ENCODE measurements around the gene MBOAT2.

The MBOAT2 gene

GRCh38 chr2:9024575-9024974, 21.1 kb upstream of the MBOAT2 start:
- no peaks in the 10 kb centered on the region; the same call in 1 of the 2 replicates for H3K27me3 ChIP-seq (ENCODE audit: low read depth, low read length)
- no peak overlapping the region for H3K4me3 ChIP-seq (ENCODE audit: low read length)
- no peaks in the 10 kb centered on the region for H3K79me2 ChIP-seq (ENCODE audit: low read length)
- H3K9ac ChIP-seq (ENCODE audit: low read length), result no peak overlapping the region
- TF ChIP-seq EZH2phosphoT487 (IDR thresholded peaks at IDR 0.05; ENCODE audit: low read depth), result no peak
- TF ChIP-seq, protein P1, sequence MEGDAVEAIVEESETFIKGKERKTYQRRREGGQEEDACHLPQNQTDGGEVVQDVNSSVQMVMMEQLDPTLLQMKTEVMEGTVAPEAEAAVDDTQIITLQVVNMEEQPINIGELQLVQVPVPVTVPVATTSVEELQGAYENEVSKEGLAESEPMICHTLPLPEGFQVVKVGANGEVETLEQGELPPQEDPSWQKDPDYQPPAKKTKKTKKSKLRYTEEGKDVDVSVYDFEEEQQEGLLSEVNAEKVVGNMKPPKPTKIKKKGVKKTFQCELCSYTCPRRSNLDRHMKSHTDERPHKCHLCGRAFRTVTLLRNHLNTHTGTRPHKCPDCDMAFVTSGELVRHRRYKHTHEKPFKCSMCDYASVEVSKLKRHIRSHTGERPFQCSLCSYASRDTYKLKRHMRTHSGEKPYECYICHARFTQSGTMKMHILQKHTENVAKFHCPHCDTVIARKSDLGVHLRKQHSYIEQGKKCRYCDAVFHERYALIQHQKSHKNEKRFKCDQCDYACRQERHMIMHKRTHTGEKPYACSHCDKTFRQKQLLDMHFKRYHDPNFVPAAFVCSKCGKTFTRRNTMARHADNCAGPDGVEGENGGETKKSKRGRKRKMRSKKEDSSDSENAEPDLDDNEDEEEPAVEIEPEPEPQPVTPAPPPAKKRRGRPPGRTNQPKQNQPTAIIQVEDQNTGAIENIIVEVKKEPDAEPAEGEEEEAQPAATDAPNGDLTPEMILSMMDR (IDR thresholded peaks at IDR 0.05; ENCODE audit: low read depth, low read length), result no peak
- no peaks in the 10 kb centered on the region for H4K20me1 ChIP-seq (ENCODE audit: insufficient read depth, low read length)
- H2AFZ ChIP-seq (ENCODE audit: low read depth, low read length), result no peak overlapping the region
- no peaks in the 10 kb centered on the region for H3K36me3 ChIP-seq (replicated peaks; ENCODE audit: low read depth, low read length)
- no peak overlapping the region for H3K4me2 ChIP-seq (ENCODE audit: low read length)
- H3K9me3 ChIP-seq (ENCODE audit: insufficient read depth, low read length), result no peaks in the 10 kb centered on the region
- no peak overlapping the region for H3K27ac ChIP-seq (ENCODE audit: low read length)
- H3K4me1 ChIP-seq (ENCODE audit: low read length), result no peaks in the 10 kb centered on the region

GRCh38 chr2:9021563-9022211, 18.2 kb upstream of the MBOAT2 start:
- no peaks in the 10 kb centered on the region for H3K79me2 ChIP-seq (ENCODE audit: low read length)
- H3K36me3 ChIP-seq (replicated peaks; ENCODE audit: low read depth, low read length), result no peaks in the 10 kb centered on the region
- H2AFZ ChIP-seq (ENCODE audit: low read depth, low read length), result no peak overlapping the region
- no peak overlapping the region for H3K9ac ChIP-seq (ENCODE audit: low read length)
- no peaks in the 10 kb centered on the region; the same call in 1 of the 2 replicates for H3K27me3 ChIP-seq (ENCODE audit: low read depth, low read length)
- no peak for TF ChIP-seq EZH2phosphoT487 (IDR thresholded peaks at IDR 0.05; ENCODE audit: low read depth)
- TF ChIP-seq, protein P1 (IDR thresholded peaks at IDR 0.05; ENCODE audit: low read depth, low read length), result no peak
- H3K4me2 ChIP-seq (ENCODE audit: low read length), result no peak overlapping the region
- H4K20me1 ChIP-seq (ENCODE audit: insufficient read depth, low read length), result no peaks in the 10 kb centered on the region
- no peak overlapping the region for H3K27ac ChIP-seq (ENCODE audit: low read length)
- H3K4me1 ChIP-seq (ENCODE audit: low read length), result no peaks in the 10 kb centered on the region
- H3K4me3 ChIP-seq (ENCODE audit: low read length), result no peak overlapping the region
- H3K9me3 ChIP-seq (ENCODE audit: insufficient read depth, low read length), result no peaks in the 10 kb centered on the region

GRCh38 chr2:9020267-9020666, 16.8 kb upstream of the MBOAT2 start:
- Histone ChIP-seq H2AFZ (ENCODE audit: low read depth, low read length) (no peak overlapping the region), H3K9ac (ENCODE audit: low read length) (no peak overlapping the region), H3K4me1 (ENCODE audit: low read length) (no peaks in the 10 kb centered on the region), H3K4me2 (ENCODE audit: low read length) (no peak overlapping the region), H3K79me2 (ENCODE audit: low read length) (no peaks in the 10 kb centered on the region), H3K4me3 (ENCODE audit: low read length) (no peak overlapping the region), H3K36me3 (replicated peaks; ENCODE audit: low read depth, low read length) (no peaks in the 10 kb centered on the region), H3K27me3 (ENCODE audit: low read depth, low read length) (no peaks in the 10 kb centered on the region), H3K9me3 (ENCODE audit: insufficient read depth, low read length) (no peaks in the 10 kb centered on the region), H3K27ac (ENCODE audit: low read length) (no peak overlapping the region), H4K20me1 (ENCODE audit: insufficient read depth, low read length) (no peaks in the 10 kb centered on the region)
- no peak for TF ChIP-seq EZH2phosphoT487 (IDR thresholded peaks at IDR 0.05; ENCODE audit: low read depth)
- TF ChIP-seq, protein P1 (IDR thresholded peaks at IDR 0.05; ENCODE audit: low read depth, low read length), result no peak

GRCh38 chr2:9018534-9018933, 15.1 kb upstream of the MBOAT2 start:
- TF ChIP-seq EZH2phosphoT487 (IDR thresholded peaks at IDR 0.05; ENCODE audit: low read depth), result no peak
- TF ChIP-seq, protein P1 (IDR thresholded peaks at IDR 0.05; ENCODE audit: low read depth, low read length), result no peak
- H3K9ac ChIP-seq (ENCODE audit: low read length), result no peak overlapping the region
- no peaks in the 10 kb centered on the region for H3K79me2 ChIP-seq (ENCODE audit: low read length)
- no peak overlapping the region for H2AFZ ChIP-seq (ENCODE audit: low read depth, low read length)
- no peaks in the 10 kb centered on the region for H3K27me3 ChIP-seq (ENCODE audit: low read depth, low read length)
- no peak overlapping the region for H3K4me3 ChIP-seq (ENCODE audit: low read length)
- no peaks in the 10 kb centered on the region for H3K36me3 ChIP-seq (replicated peaks; ENCODE audit: low read depth, low read length)
- no peaks in the 10 kb centered on the region for H3K4me1 ChIP-seq (ENCODE audit: low read length)
- no peak overlapping the region for H3K27ac ChIP-seq (ENCODE audit: low read length)
- no peak overlapping the region; the same call in 1 of the 2 replicates for H3K4me2 ChIP-seq (ENCODE audit: low read length)
- H4K20me1 ChIP-seq (ENCODE audit: insufficient read depth, low read length), result no peaks in the 10 kb centered on the region
- H3K9me3 ChIP-seq (ENCODE audit: insufficient read depth, low read length), result no peaks in the 10 kb centered on the region

Measured in OCI-LY3 (cell line).